Adrenal gland (tissue), 12 donors: Measurements from ENCODE around the gene SLC35A4. TPM values are rescaled to one million over a fixed set of nuclear protein-coding genes. Genes with fewer than 3 reads are reported as not detected.

Source experiments
- DNase-seq, 7 donors: peaks; one replicate each; pipeline ENCODE4 v3.0.0-alpha.2; 2019 to 2020
- H3K27ac ChIP-seq, 5 donors: fragments of 200-600 bp; sonication (generic) in 4 of 5; 1 replicate in 3 of 5; 2 replicates in 2 of 5; pipeline versions ENCODE4 v1.5.1 to v1.8.0; 2016 to 2020; ENCODE audit warnings: mild to moderate bottlenecking in 1 of 5
- H3K27me3 ChIP-seq: fragments of 200-600 bp; 2 replicates; pipeline ENCODE4 v1.8.0; 2021
- H3K36me3 ChIP-seq, 2 donors: fragments of 200-600 bp; replicated peaks in 1 of 2; 1 replicate in 1 of 2; 2 replicates in 1 of 2; pipeline versions ENCODE4 v1.5.1 to v1.8.0; 2018 to 2022
- H3K4me1 ChIP-seq, 2 donors: fragments of 200-600 bp; replicated peaks in 1 of 2; 1 replicate in 1 of 2; 2 replicates in 1 of 2; pipeline versions ENCODE4 v1.5.1 to v1.8.0; 2018 to 2021
- H3K4me3 ChIP-seq, 4 donors: fragments of 200-600 bp; sonication (generic) in 3 of 4; one replicate each; pipeline ENCODE4 v1.5.1; 2016 to 2018
- H3K9me3 ChIP-seq, 3 donors: fragments of 200-600 bp; sonication (generic) in 1 of 3; replicated peaks in 1 of 3; 1 replicate in 2 of 3; 2 replicates in 1 of 3; pipeline versions ENCODE4 v1.5.1 to v1.8.0; 2016 to 2021
- POLR2A ChIP-seq, 2 donors: fragments of 450-650 bp; IDR thresholded peaks; one replicate each; pipeline ENCODE4 v1.6.1; 2017; ENCODE audit warnings: antibody characterized with exemption in 2 of 2, mild to moderate bottlenecking in 2 of 2, moderate library complexity in 1 of 2
- whole genome bisulfite sequencing, 4 donors: extraction: QIAGEN DNeasy Blood & Tissue Kit in 2 of 4; methylation state at CpG; one replicate each; pipeline versions ENCODE4 v1.1.5 to v1.1.7; 2013 to 2017; 5-methylcytosine and 5-hydroxymethylcytosine counted together
- intact Hi-C, 2 donors: fragments of 100-400 bp; cut with DNase I; formaldehyde crosslinking; loops; one replicate each; pipeline versions ENCODE4 v1.14.1 to v1.15.0; 2022 to 2023
- polyA plus RNA-seq, 3 donors: library from polyadenylated mRNA; stranded (reverse); fragments of 200-250 nt in 2 of 3; fragments of 350-450 nt in 1 of 3; fragmentation: Illumina TruSeq in 1 of 3; extraction: RNeasy Lipid Tissue Mini Kit (QIAGEN cat#74804) in 1 of 3; gene quantifications; one replicate each; pipeline ENCODE4 v1.2.3, GENCODE V29; 2013 to 2014
- total RNA-seq, 9 donors: library from RNA; depleted of rRNA in 4 of 9; stranded (reverse); fragments of >200 nt in 4 of 9; fragments of 120-200 nt in 1 of 9; fragmentation: NEBNext Ultra II Directional in 1 of 9; extraction: Animal tissue kit (Norgen Biotek cat#: 25700) in 1 of 9; gene quantifications; one replicate each; pipeline versions ENCODE4 v1.1.0 to v1.2.4, GENCODE V29; 2013 to 2023
- TF ChIP-seq, protein P1 (sequence below), 6 experiments: fragments of 450-650 bp in 4 of 6; fragments of 200-600 bp in 2 of 6; sonication (generic) in 1 of 6; IDR thresholded peaks; 1 replicate in 5 of 6; 2 replicates in 1 of 6; pipeline versions ENCODE4 v1.5.1 to v1.8.0; 2016 to 2021; ENCODE audit warnings: antibody characterized with exemption in 6 of 6, mild to moderate bottlenecking in 2 of 6, moderate library complexity in 1 of 6
- donor health status: healthy with polysubstance abuse.
- donor health status: Bipolar disorder and iron deficiency.
- donor health status: DM: yes; HTN: yes; CAD: no.
- donor health status: DM: no; HTN: no; CAD: no.
- donor health status: DM: no; HTN: no; CAD: no.
- donor health status: DM: yes; HTN: yes; CAD: no.

Gene SLC35A4
- total and polyA plus RNA-seq, 12 donors: 17.3 to 135 (median 82.2) TPM

DNA sequence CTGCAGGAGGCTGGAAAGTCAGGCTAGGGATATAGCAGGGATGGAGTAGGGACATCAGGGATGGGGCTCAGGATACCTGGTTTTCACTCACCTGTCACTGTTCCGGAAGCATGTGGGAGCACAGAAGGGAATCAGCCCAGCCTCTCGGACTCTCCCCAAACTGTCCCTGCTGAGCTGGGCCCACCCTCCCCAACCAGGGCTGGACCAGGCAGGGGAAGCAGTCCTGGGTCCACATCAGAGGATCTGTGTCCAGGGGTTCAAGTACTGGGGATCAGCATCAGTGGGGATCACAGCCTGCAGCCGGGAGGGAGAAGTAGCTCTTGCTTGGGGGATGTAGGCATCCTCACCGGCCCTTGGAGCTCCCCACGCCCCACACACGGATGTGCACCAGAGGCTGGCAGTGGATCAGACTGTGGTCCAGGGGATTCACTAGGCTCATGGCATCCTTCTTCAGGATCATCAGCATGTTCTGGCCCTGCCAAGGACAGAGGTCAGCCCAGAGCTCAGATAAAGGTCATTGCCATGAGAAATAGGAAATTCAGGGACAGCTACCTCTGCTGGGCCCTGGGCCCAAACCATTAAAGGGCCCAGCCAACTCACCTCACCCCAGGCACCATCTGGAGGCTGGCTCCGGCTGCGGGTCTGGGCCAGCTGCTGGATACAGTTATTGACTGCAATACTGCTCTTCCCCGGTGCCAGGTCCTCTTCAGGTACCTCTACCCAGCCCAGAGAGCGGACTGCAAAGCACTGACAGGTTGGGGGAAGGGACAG is 2.7 kb upstream of the SLC35A4 start:
- Histone ChIP-seq H3K36me3 (peaks cover 0 to 17% of the 10 kb centered on the region in 2 donors), H3K4me1 (peaks cover 29 to 47% of the 10 kb centered on the region in 2 donors), H3K9me3 (no peaks in the 10 kb centered on the region), H3K27me3 (no peaks in the 10 kb centered on the region), H3K27ac (peak overlapping the region in 3 of 5 donors; percentile 28 to 74 (median 34)), H3K4me3 (no peak overlapping the region)
- intact Hi-C loops: no loop called here
- DNase-seq: peak in 1 of 7 donors; percentile 50
- 73 to 95% (median 86%) methylated on average over 4 to 10 of the region's 10 CpGs for WGBS, 4 donors
- TF ChIP-seq POLR2A (IDR thresholded peaks at IDR 0.05): no peak
- TF ChIP-seq, protein P1, sequence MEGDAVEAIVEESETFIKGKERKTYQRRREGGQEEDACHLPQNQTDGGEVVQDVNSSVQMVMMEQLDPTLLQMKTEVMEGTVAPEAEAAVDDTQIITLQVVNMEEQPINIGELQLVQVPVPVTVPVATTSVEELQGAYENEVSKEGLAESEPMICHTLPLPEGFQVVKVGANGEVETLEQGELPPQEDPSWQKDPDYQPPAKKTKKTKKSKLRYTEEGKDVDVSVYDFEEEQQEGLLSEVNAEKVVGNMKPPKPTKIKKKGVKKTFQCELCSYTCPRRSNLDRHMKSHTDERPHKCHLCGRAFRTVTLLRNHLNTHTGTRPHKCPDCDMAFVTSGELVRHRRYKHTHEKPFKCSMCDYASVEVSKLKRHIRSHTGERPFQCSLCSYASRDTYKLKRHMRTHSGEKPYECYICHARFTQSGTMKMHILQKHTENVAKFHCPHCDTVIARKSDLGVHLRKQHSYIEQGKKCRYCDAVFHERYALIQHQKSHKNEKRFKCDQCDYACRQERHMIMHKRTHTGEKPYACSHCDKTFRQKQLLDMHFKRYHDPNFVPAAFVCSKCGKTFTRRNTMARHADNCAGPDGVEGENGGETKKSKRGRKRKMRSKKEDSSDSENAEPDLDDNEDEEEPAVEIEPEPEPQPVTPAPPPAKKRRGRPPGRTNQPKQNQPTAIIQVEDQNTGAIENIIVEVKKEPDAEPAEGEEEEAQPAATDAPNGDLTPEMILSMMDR (IDR thresholded peaks at IDR 0.05): no peak

DNA sequence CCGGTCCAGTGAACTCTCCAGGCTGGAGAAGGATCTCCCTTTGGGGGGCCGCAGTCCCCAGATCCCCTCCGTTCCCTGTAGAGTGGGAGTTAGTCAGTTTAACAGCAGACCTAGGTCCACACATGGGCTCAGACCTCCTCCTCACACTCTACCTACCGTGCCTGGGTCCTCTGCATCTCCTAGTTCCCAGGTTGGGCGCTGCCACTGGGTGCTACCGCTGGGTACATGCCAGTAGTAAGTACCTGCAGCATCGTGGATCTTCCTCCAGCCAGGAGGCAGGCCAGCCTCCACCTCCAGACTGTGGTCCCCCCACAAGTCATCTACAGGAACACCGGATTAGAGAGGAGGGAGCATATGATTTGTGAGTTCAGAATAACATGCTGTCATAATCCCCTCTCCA is 1.0 kb upstream of the SLC35A4 start:
- H3K9me3 ChIP-seq: no peaks in the 10 kb centered on the region
- WGBS, 4 donors: 55 to 67% (median 63%) methylated on average over 6 to 8 of the region's 8 CpGs
- intact Hi-C loops: no loop called here
- peak overlapping the region in 3 of 4 donors; percentile 9 to 55 (median 49) for H3K4me3 ChIP-seq
- no peak for TF ChIP-seq POLR2A (IDR thresholded peaks at IDR 0.05)
- peak overlapping the region; percentile 50 to 96 (median 86) for H3K27ac ChIP-seq
- DNase-seq: peak in 1 of 7 donors; percentile 68
- H3K27me3 ChIP-seq: no peaks in the 10 kb centered on the region
- peaks cover 0 to 34% of the 10 kb centered on the region in 2 donors for H3K36me3 ChIP-seq
- H3K4me1 ChIP-seq: peaks cover 29 to 48% of the 10 kb centered on the region in 2 donors

DNA sequence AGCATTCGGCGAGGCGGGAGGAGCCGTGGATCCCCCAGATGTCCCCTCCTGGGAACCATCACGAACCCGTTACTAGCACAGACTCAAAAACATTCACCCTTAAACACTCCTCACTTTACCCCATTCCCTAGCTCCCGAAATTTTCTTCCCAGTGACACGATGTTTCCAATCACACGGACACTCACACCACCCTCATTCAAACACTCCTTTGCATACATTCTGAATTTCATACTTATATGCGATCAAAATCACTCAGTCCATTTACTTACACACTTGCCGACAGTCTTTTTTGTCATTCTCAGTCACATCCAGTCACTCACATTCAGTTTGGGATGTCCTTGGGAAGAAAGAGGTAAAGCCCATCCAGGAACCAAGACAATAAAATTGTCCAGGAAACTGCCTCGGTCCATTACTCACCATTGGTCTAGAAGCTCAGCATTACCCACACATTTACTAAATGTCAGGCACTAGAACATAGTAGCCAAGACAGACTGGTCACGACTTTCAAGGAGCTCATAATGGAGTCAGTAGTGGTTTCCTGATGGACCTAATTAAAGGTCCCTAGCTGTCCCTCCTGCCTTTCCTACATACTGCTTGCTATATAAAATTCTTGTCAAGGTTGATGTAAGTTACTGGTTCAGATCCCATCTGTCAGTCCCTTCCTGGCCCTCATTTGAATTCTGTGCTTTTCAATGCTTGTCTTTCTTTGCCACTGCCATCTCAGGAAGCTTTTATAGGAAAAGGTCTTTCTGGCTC is 574 bp downstream of the SLC35A4 start:
- 3 to 7% (median 4%) methylated on average over 13 of the region's 13 CpGs for WGBS, 4 donors
- Histone ChIP-seq H3K4me1 (peaks cover 29 to 64% of the 10 kb centered on the region in 2 donors), H3K36me3 (peaks cover 0 to 33% of the 10 kb centered on the region in 2 donors), H3K4me3 (peak overlapping the region in 3 of 4 donors; percentile 37 to 55 (median 49)), H3K27ac (peak overlapping the region; percentile 50 to 96 (median 86)), H3K27me3 (no peaks in the 10 kb centered on the region), H3K9me3 (no peaks in the 10 kb centered on the region)
- intact Hi-C loops: no loop called here
- DNase-seq: peak in 1 of 7 donors; percentile 34
- no peak for TF ChIP-seq POLR2A (IDR thresholded peaks at IDR 0.05)
- TF ChIP-seq, protein P1 (IDR thresholded peaks at IDR 0.05): no peak

DNA sequence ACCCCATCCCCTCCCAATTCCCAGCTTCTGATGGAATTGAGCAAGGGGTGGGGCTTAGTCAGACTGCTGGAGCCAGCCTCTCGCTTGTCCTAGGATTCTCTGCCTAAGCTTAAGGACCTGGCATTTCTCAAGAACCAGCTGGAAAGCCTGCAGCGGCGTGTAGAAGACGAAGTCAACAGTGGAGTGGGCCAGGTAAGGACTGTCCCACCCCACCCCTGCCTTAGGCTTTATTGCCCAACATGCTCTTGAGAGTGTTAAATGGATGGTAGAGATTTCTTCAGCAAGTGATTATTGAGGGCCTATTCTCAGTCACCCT is 1.1 kb downstream of the SLC35A4 start:
- peaks cover 0 to 28% of the 10 kb centered on the region in 2 donors for H3K36me3 ChIP-seq
- TF ChIP-seq, protein P1 (IDR thresholded peaks at IDR 0.05): no peak
- TF ChIP-seq POLR2A (IDR thresholded peaks at IDR 0.05): no peak
- intact Hi-C loops: no loop called here
- peak in 2 of 7 donors; percentile 41 to 57 for DNase-seq
- peak overlapping the region in 1 of 4 donors; percentile 55 for H3K4me3 ChIP-seq
- peak overlapping the region in 4 of 5 donors; percentile 18 to 96 (median 90) for H3K27ac ChIP-seq
- no peaks in the 10 kb centered on the region for H3K27me3 ChIP-seq
- 72 to 92% (median 79%) methylated on average over 3 to 4 of the region's 4 CpGs for WGBS, 4 donors
- no peaks in the 10 kb centered on the region for H3K9me3 ChIP-seq
- peaks cover 29 to 68% of the 10 kb centered on the region in 2 donors for H3K4me1 ChIP-seq
